ELR (cell line): Measurements from ENCODE around the gene FNDC3A.
A peak's percentile ranks its signal among the peaks of the same experiment; 100 is the strongest.

ENCODE experiments used
- DNase-seq: peaks from one replicate; pipeline ENCODE4 v3.0.0-alpha.2; 2015; ENCODE audit warnings: low read depth

FNDC3A gene

GRCh38 chr13:49218493-49219051, 242.9 kb downstream of the FNDC3A start:
- no peak for DNase-seq

GRCh38 chr13:49219647-49220035, 243.9 kb downstream of the FNDC3A start:
- DNase-seq: no peak

GRCh38 chr13:49220036-49220855, 244.5 kb downstream of the FNDC3A start, which contains the start of gene MLNR:
Gene MLNR, plus strand, starts transcription at chr13:49220338. Its CDS starts 0 bp downstream, at chr13:49220338.
- no peak for DNase-seq

GRCh38 chr13:49220856-49221589, 245.3 kb downstream of the FNDC3A start:
- peak; percentile 38 for DNase-seq

- DNase-seq: no peak
These were observed 245.9 kb downstream of the FNDC3A start for GRCh38 chr13:49221590-49221965.

GRCh38 chr13:49225223-49226042, 249.7 kb downstream of the FNDC3A start:
- no peak for DNase-seq

GRCh38 chr13:49226613-49227012, 250.9 kb downstream of the FNDC3A start:
- no peak for DNase-seq

- no peak for DNase-seq
These were observed 259.0 kb downstream of the FNDC3A start for GRCh38 chr13:49234741-49235140.

GRCh38 chr13:49235856-49236431, 260.2 kb downstream of the FNDC3A start:
- no peak for DNase-seq

- peak; percentile 64 for DNase-seq
These were observed 262.9 kb downstream of the FNDC3A start for GRCh38 chr13:49238621-49239020.

- DNase-seq: peak; percentile 73
These were observed 264.3 kb downstream of the FNDC3A start for GRCh38 chr13:49240017-49240416.

- no peak for DNase-seq
These were observed 265.6 kb downstream of the FNDC3A start for GRCh38 chr13:49241296-49241695.

- no peak for DNase-seq
These were observed 269.4 kb downstream of the FNDC3A start for GRCh38 chr13:49245101-49245500.

- DNase-seq: no peak
These were observed 271.3 kb downstream of the FNDC3A start for GRCh38 chr13:49246850-49247642.

- DNase-seq: peak; percentile 97
These were observed 272.2 kb downstream of the FNDC3A start, which contains the start of gene CDADC1 for GRCh38 chr13:49247643-49248621. Gene CDADC1, plus strand, starts transcription at chr13:49247925. Its CDS starts 113 bp downstream, at chr13:49248038.

- no peak for DNase-seq
These were observed 272.9 kb downstream of the FNDC3A start for GRCh38 chr13:49248622-49249002.

- no peak for DNase-seq
These were observed 275.6 kb downstream of the FNDC3A start for GRCh38 chr13:49251326-49251725.

- DNase-seq: no peak
These were observed 277.6 kb downstream of the FNDC3A start for GRCh38 chr13:49253310-49253709.

- no peak for DNase-seq
These were observed 278.3 kb downstream of the FNDC3A start for GRCh38 chr13:49254007-49254406.

GRCh38 chr13:49256841-49257240, 281.1 kb downstream of the FNDC3A start:
- no peak for DNase-seq
